HG03432 (cell line): Measurements from ENCODE around the gene PCDHGA5.
"Not testable (repeated sequence)": the region's sequence is repeated elsewhere in the genome, so short reads cannot be mapped to it uniquely, and the experiment has no call there.

Experiments
- ATAC-seq: cut with Tn5 transposase; IDR thresholded peaks from one replicate; pipeline ENCODE4 v1.9.1; 2021; ENCODE audit warnings: mild to moderate bottlenecking, moderate library complexity; ENCODE audit not compliant: unreplicated experiment

The PCDHGA5 gene

GRCh38 chr5:141383345-141383744 lies 19.4 kb downstream of the PCDHGA5 start:
- ATAC-seq: no peak

GRCh38 chr5:141384471-141385267 lies 20.7 kb downstream of the PCDHGA5 start:
- no peak for ATAC-seq

GRCh38 chr5:141387557-141388311 lies 23.8 kb downstream of the PCDHGA5 start, which contains the start of gene PCDHGB4:
Gene PCDHGB4 (plus strand): TSS chr5:141387698. CDS start chr5:141387885, 187 bp downstream.
- peak; percentile 91 for ATAC-seq

GRCh38 chr5:141388661-141389060 lies 24.7 kb downstream of the PCDHGA5 start:
- ATAC-seq: no peak

GRCh38 chr5:141389153-141390042 lies 25.4 kb downstream of the PCDHGA5 start:
- ATAC-seq: no peak

GRCh38 chr5:141392429-141393198 lies 28.7 kb downstream of the PCDHGA5 start, which contains the start of gene PCDHGA8:
Gene PCDHGA8 (plus strand): TSS chr5:141392633. CDS start chr5:141392814, 181 bp downstream.
- no peak for ATAC-seq

- no peak for ATAC-seq
These were observed 29.3 kb downstream of the PCDHGA5 start for GRCh38 chr5:141393267-141393666.

- not testable (repeated sequence) for ATAC-seq
These were observed 30.6 kb downstream of the PCDHGA5 start for GRCh38 chr5:141394401-141395187.

GRCh38 chr5:141397756-141398551 lies 34.0 kb downstream of the PCDHGA5 start, which contains the start of gene PCDHGB5:
Gene PCDHGB5 (plus strand): TSS chr5:141397947. CDS start chr5:141398128, 181 bp downstream.
- ATAC-seq: peak; percentile 99

GRCh38 chr5:141398608-141399007 lies 34.6 kb downstream of the PCDHGA5 start:
- ATAC-seq: no peak

GRCh38 chr5:141399555-141400258 lies 35.7 kb downstream of the PCDHGA5 start:
- ATAC-seq: no peak

- peak; percentile 43 for ATAC-seq
These were observed 38.7 kb downstream of the PCDHGA5 start, which contains the start of gene PCDHGA9 for GRCh38 chr5:141402553-141403243. Gene PCDHGA9 (plus strand): TSS chr5:141402778. CDS start chr5:141402953, 175 bp downstream.

GRCh38 chr5:141403387-141403786 lies 39.4 kb downstream of the PCDHGA5 start:
- no peak for ATAC-seq

GRCh38 chr5:141407790-141408505 lies 44.0 kb downstream of the PCDHGA5 start, which contains the start of gene PCDHGB6:
Gene PCDHGB6 (plus strand): TSS chr5:141408021. CDS start chr5:141408203, 182 bp downstream.
- ATAC-seq: peak; percentile 81

GRCh38 chr5:141409598-141410306 lies 45.8 kb downstream of the PCDHGA5 start:
- ATAC-seq: no peak

- no peak for ATAC-seq
These were observed 47.6 kb downstream of the PCDHGA5 start for GRCh38 chr5:141411575-141411974.
